Peyer's patch (tissue), 4 donors: ENCODE results near the gene CFC1.
"Not testable (repeated sequence)": the region's sequence is repeated elsewhere in the genome, so short reads cannot be mapped to it uniquely, and the experiment has no call there.

Source experiments
- CTCF ChIP-seq, 6 experiments: fragments of 450-650 bp in 4 of 6; fragments of 200-600 bp in 2 of 6; sonication (generic) in 1 of 6; IDR thresholded peaks; one replicate each; pipeline ENCODE4 v1.5.1; 2017 to 2019; ENCODE audit warnings: antibody characterized with exemption in 6 of 6, mild to moderate bottlenecking in 3 of 6, moderate library complexity in 1 of 6
- POLR2A ChIP-seq, 2 donors: fragments of 450-650 bp; IDR thresholded peaks; one replicate each; pipeline ENCODE4 v1.5.1; 2017; ENCODE audit warnings: antibody characterized with exemption in 2 of 2, mild to moderate bottlenecking in 2 of 2, moderate library complexity in 2 of 2

DNA sequence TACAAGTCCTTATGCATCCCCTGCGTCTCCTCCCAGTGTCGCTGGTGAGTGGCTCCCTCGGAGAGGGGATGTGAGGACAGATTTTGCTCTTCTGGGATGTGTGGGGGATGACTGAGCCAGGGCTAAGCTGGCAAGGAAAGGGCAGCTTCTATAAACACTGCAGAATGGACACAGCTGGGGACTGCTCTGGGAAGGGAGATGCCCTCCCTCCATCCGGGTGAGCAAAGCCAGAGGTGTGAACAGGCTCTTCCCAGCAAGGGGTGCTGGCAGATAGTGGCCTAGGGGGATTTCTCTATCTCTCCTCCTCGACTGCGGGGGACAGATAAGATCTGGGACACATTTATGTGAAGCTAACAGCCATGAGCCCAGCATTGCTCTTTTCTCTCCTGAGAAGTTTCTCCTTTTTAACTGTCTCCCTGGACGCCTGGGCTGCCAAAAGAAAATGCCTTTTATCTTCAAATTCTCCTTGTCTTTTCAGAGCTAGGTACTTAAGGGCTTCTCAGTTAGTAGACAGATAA, 8.5 kb downstream of the CFC1 start:
- TF ChIP-seq POLR2A, CTCF (IDR thresholded peaks at IDR 0.05): not testable (repeated sequence)
